Rectal smooth muscle tissue (tissue), 1 donor: ENCODE data around the gene THADA.

Source experiments
- H3K27ac ChIP-seq: one replicate; pipeline ENCODE4 v1.7.0; 2013; ENCODE audit warnings: low read depth, low read length, inconsistent platforms
- H3K27me3 ChIP-seq: one replicate; pipeline ENCODE4 v1.7.0; 2013; ENCODE audit warnings: low read length; ENCODE audit not compliant: control insufficient read depth, insufficient read depth
- H3K36me3 ChIP-seq: one replicate; pipeline ENCODE4 v1.7.0; 2013; ENCODE audit warnings: low read length; ENCODE audit not compliant: control insufficient read depth, insufficient read depth
- H3K4me1 ChIP-seq: one replicate; pipeline ENCODE4 v1.7.0; 2013; ENCODE audit warnings: low read length; ENCODE audit not compliant: control insufficient read depth, insufficient read depth
- H3K4me3 ChIP-seq: one replicate; pipeline ENCODE4 v1.7.0; 2013; ENCODE audit warnings: low read length
- H3K9ac ChIP-seq: one replicate; pipeline ENCODE4 v1.7.0; 2013; ENCODE audit warnings: low read length

THADA gene

GRCh38 chr2:43238176-43238575, 357.7 kb downstream of the THADA start:
- H3K4me1 ChIP-seq, result peaks cover 2% of the 10 kb centered on the region
- H3K4me3 ChIP-seq, result no peak overlapping the region
- no peak overlapping the region for H3K9ac ChIP-seq
- no peak overlapping the region for H3K27ac ChIP-seq
- H3K36me3 ChIP-seq, result no peaks in the 10 kb centered on the region
- H3K27me3 ChIP-seq, result no peaks in the 10 kb centered on the region

- H3K27ac ChIP-seq, result no peak overlapping the region
- peaks cover 8% of the 10 kb centered on the region for H3K4me1 ChIP-seq
- no peaks in the 10 kb centered on the region for H3K27me3 ChIP-seq
- H3K9ac ChIP-seq, result no peak overlapping the region
- no peak overlapping the region for H3K4me3 ChIP-seq
- no peaks in the 10 kb centered on the region for H3K36me3 ChIP-seq
Measured at GRCh38 chr2:43233218-43234212, 362.3 kb downstream of the THADA start.

- H3K4me3 ChIP-seq, result no peak overlapping the region
- H3K27me3 ChIP-seq, result no peaks in the 10 kb centered on the region
- no peaks in the 10 kb centered on the region for H3K36me3 ChIP-seq
- H3K9ac ChIP-seq, result no peak overlapping the region
- H3K27ac ChIP-seq, result no peak overlapping the region
- peaks cover 13% of the 10 kb centered on the region for H3K4me1 ChIP-seq
Measured at GRCh38 chr2:43230951-43231827, 364.6 kb downstream of the THADA start.

- no peaks in the 10 kb centered on the region for H3K27me3 ChIP-seq
- H3K4me3 ChIP-seq, result no peak overlapping the region
- H3K36me3 ChIP-seq, result peaks cover 7% of the 10 kb centered on the region
- H3K9ac ChIP-seq, result no peak overlapping the region
- peaks cover 13% of the 10 kb centered on the region for H3K4me1 ChIP-seq
- no peak overlapping the region for H3K27ac ChIP-seq
Measured at GRCh38 chr2:43230351-43230885, 365.4 kb downstream of the THADA start.

GRCh38 chr2:43228756-43229659, 366.8 kb downstream of the THADA start:
- H3K27me3 ChIP-seq, result no peaks in the 10 kb centered on the region
- H3K36me3 ChIP-seq, result peaks cover 19% of the 10 kb centered on the region
- peaks cover 13% of the 10 kb centered on the region for H3K4me1 ChIP-seq
- H3K9ac ChIP-seq, result no peak overlapping the region
- peak overlapping the region; percentile 96 for H3K27ac ChIP-seq
- no peak overlapping the region for H3K4me3 ChIP-seq

- H3K9ac ChIP-seq, result peak overlapping the region; percentile 79
- peaks cover 13% of the 10 kb centered on the region for H3K4me1 ChIP-seq
- peaks cover 26% of the 10 kb centered on the region for H3K36me3 ChIP-seq
- H3K27ac ChIP-seq, result peak overlapping the region; percentile 96
- peak overlapping the region; percentile 94 for H3K4me3 ChIP-seq
- no peaks in the 10 kb centered on the region for H3K27me3 ChIP-seq
Measured at GRCh38 chr2:43228321-43228751, 367.5 kb downstream of the THADA start.

- peaks cover 15% of the 10 kb centered on the region for H3K4me1 ChIP-seq
- peaks cover 29% of the 10 kb centered on the region for H3K36me3 ChIP-seq
- H3K9ac ChIP-seq, result peak overlapping the region; percentile 79
- no peaks in the 10 kb centered on the region for H3K27me3 ChIP-seq
- H3K27ac ChIP-seq, result peak overlapping the region; percentile 96
- peak overlapping the region; percentile 94 for H3K4me3 ChIP-seq
Measured at GRCh38 chr2:43227830-43228281, 368.0 kb downstream of the THADA start.

- H3K4me3 ChIP-seq, result peak overlapping the region; percentile 94
- peaks cover 19% of the 10 kb centered on the region for H3K4me1 ChIP-seq
- H3K36me3 ChIP-seq, result peaks cover 29% of the 10 kb centered on the region
- peak overlapping the region; percentile 96 for H3K27ac ChIP-seq
- no peaks in the 10 kb centered on the region for H3K27me3 ChIP-seq
- peak overlapping the region; percentile 79 for H3K9ac ChIP-seq
Measured at GRCh38 chr2:43226955-43227829, 368.6 kb downstream of the THADA start.

GRCh38 chr2:43226558-43226954, 369.3 kb downstream of the THADA start, which contains the start of gene ZFP36L2:
Gene ZFP36L2 (minus strand): TSS chr2:43226606. CDS start chr2:43226315, 291 bp downstream.
- H3K4me1 ChIP-seq, result peaks cover 22% of the 10 kb centered on the region
- peak within 1 kb of the TSS; percentile 96 for H3K4me3 ChIP-seq

GRCh38 chr2:43225788-43226557, 369.9 kb downstream of the THADA start:
- no peaks in the 10 kb centered on the region for H3K27me3 ChIP-seq
- peak overlapping the region; percentile 100 for H3K27ac ChIP-seq
- H3K36me3 ChIP-seq, result peaks cover 29% of the 10 kb centered on the region
- peak overlapping the region; percentile 96 for H3K4me3 ChIP-seq
- peak overlapping the region; percentile 97 for H3K9ac ChIP-seq
- peaks cover 28% of the 10 kb centered on the region for H3K4me1 ChIP-seq

More at GRCh38 chr2:43226558-43226954, 369.3 kb downstream of the THADA start, which contains the start of gene ZFP36L2:
- Histone ChIP-seq H3K27me3 (no peaks in the 10 kb centered on the region), H3K27ac (peak within 1 kb of the TSS; percentile 100), H3K36me3 (peaks cover 29% of the 10 kb centered on the region), H3K9ac (peak within 1 kb of the TSS; percentile 97)
